H9 (cell line): ENCODE data around the gene SPRR4. TPM values are rescaled to one million over a fixed set of nuclear protein-coding genes. Genes with fewer than 3 reads are reported as not detected.

Source experiments
- DNase-seq: peaks from one replicate; pipeline ENCODE4 v3.0.0-alpha.2; 2017
- H2AFZ ChIP-seq: one replicate; pipeline ENCODE4 v1.6.1; 2013; ENCODE audit warnings: mild to moderate bottlenecking, low read length, control low read depth, moderate library complexity
- H2AK5ac ChIP-seq: 2 replicates; pipeline ENCODE4 v1.6.1; 2013; ENCODE audit warnings: low read length, control low read depth, mixed read lengths; ENCODE audit not compliant: insufficient read length
- H2BK120ac ChIP-seq: one replicate; pipeline ENCODE4 v1.6.1; 2013; ENCODE audit warnings: low read depth, mild to moderate bottlenecking, low read length, control low read depth, inconsistent platforms; ENCODE audit not compliant: poor library complexity, severe bottlenecking
- H2BK12ac ChIP-seq: 2 replicates; pipeline ENCODE4 v1.6.1; 2013; ENCODE audit warnings: low read length, control low read depth, mixed read lengths, low read depth; ENCODE audit not compliant: insufficient read length
- H2BK15ac ChIP-seq: 2 replicates; pipeline ENCODE4 v1.6.1; 2013; ENCODE audit warnings: low read depth, low read length, control low read depth
- H2BK20ac ChIP-seq: one replicate; pipeline ENCODE4 v1.6.1; 2013; ENCODE audit warnings: low read depth, mild to moderate bottlenecking, low read length, control low read depth, inconsistent platforms; ENCODE audit not compliant: poor library complexity, severe bottlenecking
- H2BK5ac ChIP-seq: 2 replicates; pipeline ENCODE4 v1.6.1; 2013; ENCODE audit warnings: low read length, control low read depth, mixed read lengths; ENCODE audit not compliant: insufficient read length
- H3K14ac ChIP-seq: 2 replicates; pipeline ENCODE4 v1.6.1; 2013; ENCODE audit warnings: low read length, control low read depth; ENCODE audit not compliant: insufficient read depth
- H3K18ac ChIP-seq: 2 replicates; pipeline ENCODE4 v1.6.1; 2013; ENCODE audit warnings: low read depth, mild to moderate bottlenecking, mixed read lengths, low read length, control low read depth; ENCODE audit not compliant: insufficient read length
- H3K23ac ChIP-seq: 2 replicates; pipeline ENCODE4 v1.6.1; 2013; ENCODE audit warnings: low read length, control low read depth, mixed read lengths, low read depth; ENCODE audit not compliant: insufficient read length
- H3K23me2 ChIP-seq: 2 replicates; pipeline ENCODE4 v1.6.1; 2013; ENCODE audit warnings: low read depth, mild to moderate bottlenecking, mixed read lengths, low read length, control low read depth; ENCODE audit not compliant: insufficient read length, poor library complexity, severe bottlenecking
- H3K27ac ChIP-seq: 2 replicates; pipeline ENCODE4 v1.5.1; 2013; ENCODE audit warnings: low read length, control low read depth, mixed read lengths, low read depth; ENCODE audit not compliant: insufficient read length
- H3K27me3 ChIP-seq: 2 replicates; pipeline ENCODE4 v1.6.1; 2013; ENCODE audit warnings: low read length, control low read depth, inconsistent platforms; ENCODE audit not compliant: insufficient read depth
- H3K4ac ChIP-seq: 2 replicates; pipeline ENCODE4 v1.6.1; 2013; ENCODE audit warnings: low read depth, mild to moderate bottlenecking, control low read depth, inconsistent platforms, low read length, moderate library complexity
- H3K4me1 ChIP-seq: 2 replicates; pipeline ENCODE4 v1.6.1; 2013; ENCODE audit warnings: low read length, control low read depth, inconsistent platforms; ENCODE audit not compliant: insufficient read depth
- H3K4me2 ChIP-seq: 2 replicates; pipeline ENCODE4 v1.6.1; 2013; ENCODE audit warnings: low read length, control low read depth, mixed read lengths; ENCODE audit not compliant: insufficient read length, insufficient read depth
- H3K56ac ChIP-seq: 2 replicates; pipeline ENCODE4 v1.6.1; 2013; ENCODE audit warnings: low read depth, mild to moderate bottlenecking, mixed read lengths, low read length, control low read depth; ENCODE audit not compliant: insufficient read length
- H3K79me1 ChIP-seq: 2 replicates; pipeline ENCODE4 v1.6.1; 2013; ENCODE audit warnings: low read depth, mild to moderate bottlenecking, moderate library complexity, low read length, control low read depth, inconsistent platforms; ENCODE audit not compliant: insufficient read depth, poor library complexity, severe bottlenecking
- H3K79me2 ChIP-seq: 2 replicates; pipeline ENCODE4 v1.6.1; 2013; ENCODE audit warnings: low read length, control low read depth, inconsistent platforms; ENCODE audit not compliant: insufficient read depth
- H3K9ac ChIP-seq: 2 replicates; pipeline ENCODE4 v1.6.1; 2013; ENCODE audit warnings: low read length, control low read depth, mixed read lengths; ENCODE audit not compliant: insufficient read length; ENCODE audit errors: extremely low read depth
- H3K9me3 ChIP-seq: one replicate; pipeline ENCODE4 v1.6.1; 2013; ENCODE audit warnings: low read depth, low read length, inconsistent platforms; ENCODE audit not compliant: control insufficient read depth
- H3T11ph ChIP-seq: one replicate; pipeline ENCODE4 v1.6.1; 2013; ENCODE audit warnings: mild to moderate bottlenecking, low read length, control low read depth, inconsistent platforms
- H4K20me1 ChIP-seq: one replicate; pipeline ENCODE4 v1.6.1; 2013; ENCODE audit not compliant: control insufficient read depth, insufficient read length, insufficient read depth
- H4K5ac ChIP-seq: 2 replicates; pipeline ENCODE4 v1.6.1; 2013; ENCODE audit warnings: low read depth, mild to moderate bottlenecking, mixed read lengths, low read length, control low read depth; ENCODE audit not compliant: insufficient read length
- H4K8ac ChIP-seq: replicated peaks from 2 replicates; pipeline ENCODE4 v1.6.1; 2013; ENCODE audit warnings: low read length, control low read depth, mixed read lengths, low read depth; ENCODE audit not compliant: insufficient read length
- H4K91ac ChIP-seq: 2 replicates; pipeline ENCODE4 v1.6.1; 2013; ENCODE audit warnings: low read depth, mild to moderate bottlenecking, moderate library complexity, mixed read lengths, low read length, control low read depth; ENCODE audit not compliant: insufficient read length
- H3K27ac Mint-ChIP-seq, 3 experiments: 2 replicates in 2 of 3; 3 replicates in 1 of 3; pipeline ENCODE4 v1.8.0; 2020 to 2021; ENCODE audit warnings: mixed read lengths in 3 of 3, mild to moderate bottlenecking in 1 of 3, moderate library complexity in 1 of 3
- H3K27me3 Mint-ChIP-seq: 2 replicates; pipeline ENCODE4 v1.8.0; 2021; ENCODE audit warnings: low read depth, mild to moderate bottlenecking, moderate library complexity, mixed read lengths
- H3K36me3 Mint-ChIP-seq, 3 experiments: 2 replicates in 2 of 3; 3 replicates in 1 of 3; pipeline ENCODE4 v1.8.0; 2020 to 2021; ENCODE audit warnings: low read depth in 3 of 3, mixed read lengths in 3 of 3; ENCODE audit not compliant: insufficient read depth in 1 of 3
- H3K4me1 Mint-ChIP-seq, 2 experiments: 2 replicates each; pipeline ENCODE4 v1.8.0; 2020; ENCODE audit warnings: mixed read lengths in 2 of 2
- H3K4me3 Mint-ChIP-seq, 2 experiments: 2 replicates in 1 of 2; 3 replicates in 1 of 2; pipeline ENCODE4 v1.8.0; 2020 to 2021; ENCODE audit warnings: mild to moderate bottlenecking in 2 of 2, mixed read lengths in 2 of 2, moderate library complexity in 1 of 2
- H3K9me3 Mint-ChIP-seq, 2 experiments: 2 replicates in 1 of 2; 3 replicates in 1 of 2; pipeline ENCODE4 v1.8.0; 2020; ENCODE audit warnings: mild to moderate bottlenecking in 2 of 2, mixed read lengths in 2 of 2, moderate library complexity in 1 of 2
- CTCF ChIP-seq: fragments of 200-600 bp; sonication (generic); conservative IDR thresholded peaks from 3 replicates; pipeline ENCODE4 v1.8.0; 2021; ENCODE audit warnings: antibody characterized with exemption, mild to moderate bottlenecking
- WGBS: extraction: QIAGEN DNeasy Blood & Tissue Kit; methylation state at CpG from one replicate; pipeline ENCODE4 v1.1.7; 2013; ENCODE audit warnings: missing lambda C conversion rate, low lambda C conversion rate, mixed read lengths; ENCODE audit not compliant: insufficient read length; ENCODE audit errors: extremely low coverage; 5-methylcytosine and 5-hydroxymethylcytosine counted together
- total RNA-seq: library from RNA; stranded (reverse); gene quantifications from 2 replicates; pipeline ENCODE4 v1.2.1, GENCODE V29; 2021

SPRR4 gene
- total RNA-seq, 1 experiment from 2014 or later, result not detected

DNA sequence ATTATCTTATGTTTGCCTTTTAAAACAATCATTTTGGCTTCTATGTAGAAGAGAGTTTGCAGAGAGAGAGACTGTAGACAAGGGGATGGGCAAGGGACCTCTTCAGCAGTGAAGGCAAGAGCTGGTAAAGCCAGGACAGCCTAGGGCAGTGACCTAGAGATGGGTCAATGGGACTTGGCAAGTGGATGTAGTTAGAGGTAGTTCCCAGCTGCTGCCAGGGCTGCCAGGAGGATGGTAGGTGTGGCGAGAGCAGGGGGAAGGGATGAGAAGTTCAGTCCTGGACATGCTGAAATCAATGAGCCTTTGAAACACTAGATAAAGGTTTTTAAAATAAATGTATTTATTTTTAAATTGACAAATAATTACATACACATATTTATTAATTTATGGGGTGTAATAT, 29.8 kb upstream of the SPRR4 start:
- Histone ChIP-seq H3K23me2 (no peaks in the 10 kb centered on the region), H3K4me2 (no peak overlapping the region), H2BK15ac (no peak overlapping the region), H3K9me3 (no peaks in the 10 kb centered on the region), H3K79me2 (no peaks in the 10 kb centered on the region), H4K5ac (no peak overlapping the region), H3K27me3 (no peaks in the 10 kb centered on the region), H2AFZ (no peak overlapping the region), H4K20me1 (no peaks in the 10 kb centered on the region), H4K91ac (no peak overlapping the region), H2BK12ac (no peak overlapping the region), H2BK20ac (no peak overlapping the region), H3K4me1 (no peaks in the 10 kb centered on the region), H3K79me1 (no peaks in the 10 kb centered on the region), H3K23ac (no peak overlapping the region), H3K9ac (no peak overlapping the region), H3K18ac (no peak overlapping the region), H4K8ac (no peak overlapping the region), H2BK5ac (no peak overlapping the region), H2AK5ac (no peak overlapping the region), H3K56ac (peak overlapping the region; percentile 79), H3K27ac (no peak overlapping the region), H3K14ac (no peak overlapping the region), H2BK120ac (no peak overlapping the region), H3K4ac (no peak overlapping the region), H3T11ph (no peak overlapping the region)
- no peak for TF ChIP-seq CTCF
- WGBS, result no CpG with 5 or more reads among the region's 1 CpG
- H3K9me3 Mint-ChIP-seq, result peaks cover 40 to 53% of the 10 kb centered on the region in 2 experiments
- no peak overlapping the region for H3K4me3 Mint-ChIP-seq
- no peak overlapping the region for H3K27ac Mint-ChIP-seq
- H3K36me3 Mint-ChIP-seq, result no peaks in the 10 kb centered on the region; a peak in 1 of 7 replicates
- no peaks in the 10 kb centered on the region; the same call in 1 of the 2 replicates for H3K27me3 Mint-ChIP-seq
- DNase-seq, result no peak
- H3K4me1 Mint-ChIP-seq, result no peaks in the 10 kb centered on the region
